K562 (cell line): ENCODE results near the gene RYR3. TPM values are rescaled to one million over a fixed set of nuclear protein-coding genes. Genes with fewer than 3 reads are reported as not detected.

Experiments
- ATAC-seq: fragments of 200-7000 bp; cut with Tn5 transposase; 3 replicates; pipeline ENCODE4 v1.9.1; 2020; ENCODE audit warnings: moderate library complexity
- BruUV-seq: library from RNA; stranded (reverse); fragments of 400-500 nt; replicated peaks from 2 replicates; lab custom pipeline; 2021; lab: Mats Ljungman, UMichigan
- CTCF ChIA-PET: fragments of 300-600 bp; formaldehyde crosslinking; extraction: SDS; loops from one replicate; lab custom pipeline; 2021; ENCODE audit warnings: low intra/inter-chr PET ratio; lab: Yijun Ruan, JAX
- POLR2A ChIA-PET: fragments of 300-600, 350-650 bp; sonication (Branson Sonifier 250); formaldehyde crosslinking; extraction: SDS; loops from one replicate; lab custom pipeline; 2021; ENCODE audit warnings: antibody characterized with exemption, inconsistent platforms; lab: Yijun Ruan, JAX
- DNase-seq, 4 experiments: peaks; one replicate each; pipeline versions ENCODE4 v3.0.0 to v3.0.0-alpha.2; 2011 to 2018; ENCODE audit warnings: low spot score in 3 of 4, mixed read lengths in 3 of 4; ENCODE audit errors: extremely low read depth in 1 of 4
- FAIRE-seq: peaks from 2 replicates; lab custom pipeline; 2011; peaks lifted over from hg19 to GRCh38; lab: Jason Lieb, UNC
- H2AFZ ChIP-seq: 2 replicates; pipeline ENCODE4 v1.6.0; 2011; ENCODE audit warnings: low read depth, low read length, control low read depth, inconsistent platforms
- H3K27ac ChIP-seq: fragments of 200-600 bp; 3 replicates; pipeline ENCODE4 v1.8.0; 2011; ENCODE audit warnings: low read depth, mild to moderate bottlenecking, control low read depth, inconsistent platforms, low read length, moderate library complexity, mixed read lengths; ENCODE audit errors: extremely low read depth
- H3K27me3 ChIP-seq, 2 experiments: fragments of 300-600 bp in 1 of 2; 2 replicates in 1 of 2; 3 replicates in 1 of 2; pipeline versions ENCODE4 v1.6.0 to v1.8.0; 2011; ENCODE audit warnings: inconsistent platforms in 2 of 2, low read length in 2 of 2, mild to moderate bottlenecking in 1 of 2, mixed read lengths in 1 of 2, moderate library complexity in 1 of 2; ENCODE audit not compliant: control insufficient read depth in 2 of 2, insufficient read depth in 2 of 2
- H3K36me3 ChIP-seq: fragments of 300-600 bp; 3 replicates; pipeline ENCODE4 v1.8.0; 2011; ENCODE audit warnings: mild to moderate bottlenecking, low read length, inconsistent platforms; ENCODE audit not compliant: control insufficient read depth, insufficient read depth
- H3K4me1 ChIP-seq, 2 experiments: fragments of 200-600 bp in 1 of 2; replicated peaks in 1 of 2; 2 replicates in 1 of 2; 3 replicates in 1 of 2; pipeline versions ENCODE4 v1.5.1 to v1.8.0; 2011; ENCODE audit warnings: inconsistent platforms in 2 of 2, low read length in 2 of 2, mild to moderate bottlenecking in 1 of 2, mixed read lengths in 1 of 2, moderate library complexity in 1 of 2; ENCODE audit not compliant: control insufficient read depth in 2 of 2, insufficient read depth in 2 of 2
- H3K4me2 ChIP-seq: 2 replicates; pipeline ENCODE4 v1.6.1; 2011; ENCODE audit warnings: low read length, control low read depth, inconsistent platforms, mixed read lengths; ENCODE audit not compliant: insufficient read depth
- H3K4me3 ChIP-seq: fragments of 200-600 bp; sonication (generic), shearing (Covaris generic); 2 replicates; pipeline ENCODE4 v1.5.1; 2016; ENCODE audit warnings: control low read depth, inconsistent platforms
- H3K79me2 ChIP-seq: fragments of 200-600 bp; 3 replicates; pipeline ENCODE4 v1.8.0; 2011; ENCODE audit warnings: low read length, inconsistent platforms; ENCODE audit not compliant: control insufficient read depth, insufficient read depth
- H3K9ac ChIP-seq, 2 experiments: 2 replicates each; pipeline versions ENCODE4 v1.6.0 to v1.6.1; 2011; ENCODE audit warnings: low read depth in 2 of 2, low read length in 2 of 2, control low read depth in 1 of 2, inconsistent platforms in 1 of 2, mild to moderate bottlenecking in 1 of 2, mixed read lengths in 1 of 2; ENCODE audit not compliant: insufficient read depth in 1 of 2
- H3K9me1 ChIP-seq: one replicate; pipeline ENCODE4 v1.6.0; 2011; ENCODE audit warnings: inconsistent platforms, mild to moderate bottlenecking, low read length, moderate library complexity; ENCODE audit not compliant: control insufficient read depth, insufficient read depth
- H3K9me3 ChIP-seq: replicated peaks from 2 replicates; pipeline ENCODE4 v1.5.1; 2011; ENCODE audit warnings: low read depth, low read length, inconsistent platforms; ENCODE audit not compliant: control insufficient read depth, insufficient read depth
- H4K20me1 ChIP-seq: replicated peaks from 2 replicates; pipeline ENCODE4 v1.6.1; 2011; ENCODE audit warnings: low read length, inconsistent platforms, mixed read lengths; ENCODE audit not compliant: control insufficient read depth, insufficient read depth
- CAMTA2 ChIP-seq: fragments of 250-450 bp; sonication (Bioruptor Pico); conservative IDR thresholded peaks from 2 replicates; pipeline ENCODE4 v1.5.1; 2022
- CCAR2 ChIP-seq: fragments of 200-400 bp; formaldehyde crosslinking; IDR thresholded peaks from 2 replicates; pipeline ENCODE4 v1.6.1; 2017; ENCODE audit warnings: mild to moderate bottlenecking, low read depth, low read length
- GABPB1 ChIP-seq: sonication (generic); formaldehyde crosslinking; IDR thresholded peaks from 2 replicates; pipeline ENCODE4 v1.8.0; 2022; ENCODE audit warnings: mild to moderate bottlenecking, missing genetic modification reagents
- NFE2 ChIP-seq: IDR thresholded peaks from 2 replicates; pipeline ENCODE4 v1.6.1; 2014; ENCODE audit warnings: antibody characterized with exemption, low read depth
- NR2C1 ChIP-seq, 2 experiments: fragments of 450-650 bp; IDR thresholded peaks; 2 replicates each; pipeline ENCODE4 v1.6.1; 2017; ENCODE audit warnings: mild to moderate bottlenecking in 2 of 2, antibody characterized with exemption in 1 of 2, inconsistent platforms in 1 of 2, missing compliant biosample characterization in 1 of 2, missing genetic modification characterization in 1 of 2
- TBP ChIP-seq: optimal IDR thresholded peaks from 2 replicates; pipeline ENCODE3; 2011; ENCODE audit warnings: low read depth, low read length, improper control_type of control experiment
- TRIM28 ChIP-seq: fragments of 450-650 bp; IDR thresholded peaks from 2 replicates; pipeline ENCODE4 v1.6.1; 2017
- ZNF212 ChIP-seq: fragments of 450-650 bp; formaldehyde crosslinking; IDR thresholded peaks from 2 replicates; pipeline ENCODE4 v1.4.0; 2020; ENCODE audit warnings: mild to moderate bottlenecking
- ZNF3 ChIP-seq: fragments of 250-450 bp; sonication (Bioruptor Pico); IDR thresholded peaks from 2 replicates; pipeline ENCODE4 v1.5.0; 2021; ENCODE audit warnings: mild to moderate bottlenecking, moderate library complexity
- ZNF311 ChIP-seq: fragments of 250-450 bp; sonication (Bioruptor Pico); IDR thresholded peaks from 2 replicates; pipeline ENCODE4 v1.4.0; 2020; ENCODE audit warnings: mild to moderate bottlenecking, moderate library complexity
- WGBS: fragments of 100-300 bp; shearing (Covaris generic); methylation state at CpG from one replicate; pipeline ENCODE4 v1.1.6; 2016; ENCODE audit warnings: low coverage, mixed read lengths; ENCODE audit not compliant: insufficient coverage; ENCODE audit errors: missing lambda C conversion rate; 5-methylcytosine and 5-hydroxymethylcytosine counted together
- in situ Hi-C: fragments of 300-500 bp; cut with MboI; formaldehyde crosslinking; loops from 4 replicates; pipeline ENCODE4 v1.15.0; 2018; ENCODE audit warnings: inconsistent platforms, mixed read lengths
- intact Hi-C: fragments of 100-400 bp; cut with micrococcal nuclease; formaldehyde crosslinking; loops from 2 replicates; pipeline ENCODE4 v1.14.2; 2022
- polyA plus RNA-seq, 8 experiments: library from polyadenylated mRNA; depleted of rRNA in 4 of 8; stranded (reverse) in 5 of 8; unstranded in 3 of 8; fragments of >200 nt; fragmentation: Nextera tagmentation in 2 of 8; fragmentation: Illumina TruSeq in 1 of 8; extraction: Ambion mirVana in 2 of 8; extraction: Trizol in 1 of 8; gene quantifications; 2 replicates each; pipeline versions ENCODE4 v1.2.1 to v1.2.3, GENCODE V29; 2011 to 2014; ENCODE audit warnings: inconsistent platforms in 1 of 8, missing spikeins in 1 of 8
- total RNA-seq, 7 experiments: library from RNA; depleted of rRNA in 6 of 7; stranded (reverse); fragments of >200 nt in 6 of 7; fragmentation: Illumina TruSeq in 2 of 7; extraction: Trizol in 2 of 7; gene quantifications; 2 replicates each; pipeline versions ENCODE4 v1.2.1 to v1.2.3, GENCODE V29; 2011 to 2021; ENCODE audit warnings: low replicate concordance in 1 of 7
- TF ChIP-seq, protein P1 (sequence below), 3 experiments: fragments of 200-800 bp in 1 of 3; sonication (Bioruptor generic) in 1 of 3; sonication (generic) in 1 of 3; formaldehyde crosslinking in 1 of 3; IDR thresholded peaks; 2 replicates each; pipeline versions ENCODE4 v1.6.1 to v1.8.0; 2016 to 2022; ENCODE audit warnings: mild to moderate bottlenecking in 2 of 3, missing compliant biosample characterization in 2 of 3, missing genetic modification characterization in 2 of 3, missing genetic modification reagents in 1 of 3

Gene RYR3
- total and polyA plus RNA-seq, 9 of the 15 experiments (the other 6 are each of a cell fraction or from before 2014, with no cell fraction given): 0.04 TPM; not detected in 8

GRCh38 chr15:33565094-33565493 lies 254.3 kb downstream of the RYR3 start:
- no peaks in the 10 kb centered on the region for H3K9me3 ChIP-seq
- POLR2A ChIA-PET: interaction anchor here (0.6 kb wide), 1 partner anchor 817 kb away, joined by 4 read pairs; no protein-coding TSS in a partner anchor
- H3K36me3 ChIP-seq: no peaks in the 10 kb centered on the region
- ATAC-seq (no peak), FAIRE-seq (no peak), DNase-seq (no peak)
- no peaks in the 10 kb centered on the region for H4K20me1 ChIP-seq
- WGBS: 1% methylated on average over 3 of the region's 3 CpGs
- H3K27me3 ChIP-seq: no peaks in the 10 kb centered on the region
- H3K4me2 ChIP-seq: no peak overlapping the region
- H3K4me1 ChIP-seq: no peaks in the 10 kb centered on the region
- no TSS peak for BruUV-seq
- TF ChIP-seq NFE2 (no peak), NR2C1 (IDR thresholded peaks at IDR 0.05) (no peak), NR2C1 (tag; IDR thresholded peaks at IDR 0.05) (no peak), TBP (no peak), ZNF3 (no peak), GABPB1 (CRISPR knock-in tag) (no peak), ZNF212 (CRISPR knock-in tag) (no peak), ZNF311 (no peak), TRIM28 (no peak), CAMTA2 (no peak), CCAR2 (no peak)
- TF ChIP-seq, protein P1, sequence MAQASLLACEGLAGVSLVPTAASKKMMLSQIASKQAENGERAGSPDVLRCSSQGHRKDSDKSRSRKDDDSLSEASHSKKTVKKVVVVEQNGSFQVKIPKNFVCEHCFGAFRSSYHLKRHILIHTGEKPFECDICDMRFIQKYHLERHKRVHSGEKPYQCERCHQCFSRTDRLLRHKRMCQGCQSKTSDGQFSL (CRISPR knock-in tag; IDR thresholded peaks at IDR 0.05): no peak
- TF ChIP-seq, protein P1 (tag; IDR thresholded peaks at IDR 0.05): no peak
- intact Hi-C loops (no loop called here), in situ Hi-C loops (no loop called here)
- no peaks in the 10 kb centered on the region for H3K9me1 ChIP-seq
- H3K79me2 ChIP-seq: no peaks in the 10 kb centered on the region
- CTCF ChIA-PET: no interaction called here
- no peak overlapping the region for H3K27ac ChIP-seq
- no peak overlapping the region for H3K9ac ChIP-seq
- no peak overlapping the region for H2AFZ ChIP-seq
- H3K4me3 ChIP-seq: no peak overlapping the region
